GM19351 (cell line): ENCODE results near the gene YWHAG.

Source experiments
- ATAC-seq: cut with Tn5 transposase; IDR thresholded peaks from one replicate; pipeline ENCODE4 v1.9.1; 2021; ENCODE audit warnings: mild to moderate bottlenecking, moderate library complexity; ENCODE audit not compliant: unreplicated experiment

Gene YWHAG

GRCh38 chr7:76278540-76278939 lies 80.3 kb downstream of the YWHAG start:
- no peak for ATAC-seq
